OCI-M1 (cell line): ENCODE results near the gene ISM1.
A peak's percentile ranks its signal among the peaks of the same experiment; 100 is the strongest.

Source experiments
- DNase-seq: peaks from one replicate; lab custom pipeline; 2025; lab: John Stamatoyannopoulos, UW

The ISM1 gene

DNA sequence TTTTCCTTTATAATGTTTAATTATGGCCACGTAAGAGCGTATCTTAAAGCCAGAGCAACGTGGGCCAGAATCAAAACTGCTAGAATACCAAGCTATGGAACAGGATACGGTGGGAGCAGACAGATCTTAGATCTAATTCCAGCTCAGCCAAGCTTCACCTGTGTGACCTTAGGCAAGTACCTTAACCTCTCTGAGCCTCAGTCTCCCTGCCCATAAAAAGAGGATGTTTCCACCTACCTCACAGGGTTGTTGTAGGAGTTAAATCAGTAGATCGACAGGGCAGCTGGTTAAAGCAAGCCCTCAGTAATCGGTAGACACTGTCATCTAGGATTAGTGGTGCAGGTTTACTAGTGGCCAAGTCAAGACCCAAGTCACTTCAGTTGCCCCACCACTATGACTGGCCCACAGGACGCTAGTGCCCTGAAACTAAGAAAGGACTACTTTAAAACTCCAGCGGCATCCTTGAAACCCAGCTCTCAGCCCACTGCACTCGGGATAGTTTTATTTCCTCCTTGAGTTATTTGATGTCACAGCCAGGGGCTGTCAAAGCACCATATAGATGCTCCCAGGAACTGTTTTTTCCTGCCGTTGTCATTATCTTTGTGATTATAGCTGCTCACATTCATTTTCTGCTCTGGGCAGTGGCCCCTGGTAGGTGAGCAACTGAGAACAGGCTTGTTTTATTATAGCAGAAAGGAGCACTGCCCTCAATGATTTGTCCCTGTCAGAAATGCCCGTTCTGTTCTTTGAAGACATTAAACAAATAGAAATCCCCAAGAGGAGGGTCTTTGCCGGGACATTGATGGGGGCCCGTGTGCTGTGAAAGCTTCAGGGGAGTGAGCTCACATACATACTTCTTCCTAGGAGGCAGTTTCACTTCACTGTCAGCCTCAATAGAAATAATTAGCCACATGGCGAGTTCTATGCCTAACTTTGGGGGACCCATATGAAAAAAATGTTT lies 63.1 kb downstream of the ISM1 start:
- no peak for DNase-seq

DNA sequence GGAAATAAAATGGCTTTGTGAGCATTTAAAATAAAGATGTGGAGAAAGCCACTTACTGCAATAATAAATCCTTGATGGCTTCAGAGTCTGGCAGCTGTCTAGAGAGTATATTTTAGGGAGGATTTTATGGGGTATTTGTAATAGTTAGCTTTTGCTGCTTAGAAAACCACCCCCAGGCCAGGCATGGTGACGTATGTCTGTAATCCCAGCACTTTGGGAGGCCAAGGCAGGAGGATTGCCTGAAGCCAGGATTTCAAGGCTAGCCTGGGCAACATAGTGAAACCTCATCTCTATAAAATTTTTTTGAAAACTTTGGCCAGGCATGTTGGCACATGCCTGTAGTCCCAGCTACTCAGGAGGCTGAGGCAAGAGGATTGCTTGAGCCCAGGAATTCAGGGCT lies 63.8 kb downstream of the ISM1 start:
- DNase-seq: no peak

GRCh38 chr20:13285408-13285807 lies 64.3 kb downstream of the ISM1 start:
- no peak for DNase-seq

DNA sequence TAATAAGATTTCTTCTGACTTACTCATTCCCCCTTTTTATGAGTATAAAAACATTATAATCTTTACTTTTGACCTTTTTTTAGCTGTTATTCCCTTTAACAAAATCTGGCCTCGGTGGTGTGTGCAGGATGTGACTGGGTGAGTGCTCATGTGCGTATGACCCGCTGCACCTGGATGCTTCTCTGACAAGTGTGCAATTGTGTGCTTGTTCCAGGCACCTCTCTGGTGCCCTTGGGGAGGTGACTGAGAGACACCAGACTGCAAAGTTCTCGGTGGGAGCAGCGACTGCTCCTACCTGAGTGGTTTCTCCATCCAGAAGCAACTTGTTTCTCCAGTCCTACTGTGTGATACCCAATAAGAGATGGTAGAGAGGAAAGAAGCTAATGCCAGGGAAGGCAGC lies 65.0 kb downstream of the ISM1 start:
- no peak for DNase-seq

DNA sequence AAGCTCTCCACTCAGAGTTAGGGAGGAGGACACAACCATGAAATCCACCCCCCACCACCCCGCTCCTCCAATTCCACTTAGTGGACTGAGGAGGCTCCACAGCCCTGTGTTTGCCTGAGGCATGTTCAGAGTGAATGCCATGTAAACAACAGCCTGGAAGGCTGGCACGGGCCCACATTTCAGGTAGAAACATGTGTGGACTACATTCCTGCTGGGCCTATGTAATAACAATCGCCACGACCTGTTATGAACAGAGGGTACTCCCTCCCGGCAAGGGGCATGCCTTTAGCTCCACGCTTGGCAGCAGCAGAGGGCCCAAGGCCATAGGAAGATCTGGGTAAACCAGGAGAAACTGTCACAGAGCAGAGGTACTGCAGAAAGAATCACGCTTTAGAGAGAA lies 65.5 kb downstream of the ISM1 start:
- no peak for DNase-seq

DNA sequence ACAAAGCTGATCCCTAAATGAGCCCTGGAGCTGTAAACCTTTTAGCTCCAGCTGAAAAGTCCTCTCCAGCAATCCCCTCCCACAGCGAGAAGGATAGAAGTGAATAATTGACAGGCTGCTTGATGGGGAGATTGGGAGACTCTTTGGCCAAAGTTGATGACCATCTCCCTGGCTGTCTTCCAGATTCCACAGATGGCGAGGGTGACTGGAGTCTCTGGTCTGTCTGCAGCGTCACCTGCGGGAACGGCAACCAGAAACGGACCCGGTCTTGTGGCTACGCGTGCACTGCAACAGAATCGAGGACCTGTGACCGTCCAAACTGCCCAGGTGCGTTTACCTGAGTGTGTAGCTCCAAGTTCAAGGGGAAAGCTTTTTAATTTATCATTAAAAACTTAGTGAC lies 67.3 kb downstream of the ISM1 start:
- DNase-seq: no peak

GRCh38 chr20:13289031-13289430 lies 68.0 kb downstream of the ISM1 start:
- no peak for DNase-seq

GRCh38 chr20:13290724-13291123 lies 69.7 kb downstream of the ISM1 start:
- no peak for DNase-seq

DNA sequence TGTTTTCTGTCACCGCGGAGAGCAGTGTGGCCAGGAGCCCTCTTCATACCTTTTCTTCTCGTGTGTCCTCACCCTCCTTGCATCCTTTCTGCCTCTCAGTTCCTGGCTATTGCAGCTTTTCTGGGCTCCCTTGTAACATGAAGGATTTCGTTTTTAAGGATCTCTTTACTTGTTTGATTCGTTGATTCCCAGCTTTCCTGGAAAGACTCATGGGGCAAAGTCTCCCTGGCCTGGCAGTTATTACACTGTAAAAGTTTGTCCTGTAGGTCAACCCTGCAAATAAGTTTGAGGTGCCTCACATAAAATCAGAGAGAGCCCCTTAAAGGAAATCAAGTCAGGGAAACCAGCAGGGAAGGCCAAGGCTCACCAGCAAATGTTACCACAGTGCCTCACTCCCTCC lies 70.1 kb downstream of the ISM1 start:
- DNase-seq: no peak

DNA sequence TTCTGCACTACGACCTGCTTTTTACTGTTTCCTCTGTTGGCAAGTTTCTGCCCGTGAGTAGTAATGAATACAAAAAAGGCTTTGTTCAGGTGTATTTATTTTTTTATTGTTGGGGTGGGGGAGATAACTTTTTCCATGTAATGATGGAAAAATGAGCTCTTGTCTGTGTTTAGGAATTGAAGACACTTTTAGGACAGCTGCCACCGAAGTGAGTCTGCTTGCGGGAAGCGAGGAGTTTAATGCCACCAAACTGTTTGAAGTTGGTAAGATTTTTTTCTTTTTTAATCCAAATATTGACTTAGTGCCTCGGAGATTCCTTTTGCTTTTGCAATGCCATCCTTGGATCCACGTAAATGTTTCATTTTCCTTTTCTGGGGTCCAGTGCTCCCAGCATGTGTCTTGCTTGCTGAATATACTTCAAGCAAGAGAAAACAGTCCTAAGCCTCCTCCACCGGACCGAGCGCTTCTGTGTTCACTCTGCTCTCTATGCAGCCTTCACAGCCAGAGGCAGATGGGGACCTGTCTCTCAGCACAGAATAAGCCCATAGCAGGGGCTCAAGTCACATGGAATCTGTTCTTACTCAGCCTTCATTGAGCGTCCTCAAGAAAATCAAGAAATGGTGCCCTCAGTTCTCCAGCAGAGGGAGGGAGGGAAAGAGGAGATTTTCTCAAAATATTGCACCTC lies 71.3 kb downstream of the ISM1 start:
- DNase-seq: no peak

DNA sequence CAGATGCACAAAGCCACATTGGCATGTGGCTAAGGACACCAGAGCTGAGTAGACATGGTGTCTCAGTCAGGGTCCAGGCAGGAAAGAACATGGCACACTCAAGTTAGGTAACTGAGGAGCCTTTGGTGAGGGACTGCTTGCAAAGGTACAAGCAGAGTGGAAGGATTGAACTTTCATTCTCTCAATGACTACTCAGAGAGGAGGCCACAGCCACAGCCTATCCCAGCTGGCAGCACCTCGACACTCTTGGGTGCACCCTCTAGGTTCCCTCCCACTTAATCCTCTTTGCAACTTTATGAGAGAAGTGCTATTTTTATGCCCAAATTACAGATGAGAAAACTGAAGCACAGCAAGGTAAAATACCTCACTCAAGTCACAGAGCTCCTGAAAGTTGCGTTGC lies 73.4 kb downstream of the ISM1 start:
- DNase-seq: no peak

DNA sequence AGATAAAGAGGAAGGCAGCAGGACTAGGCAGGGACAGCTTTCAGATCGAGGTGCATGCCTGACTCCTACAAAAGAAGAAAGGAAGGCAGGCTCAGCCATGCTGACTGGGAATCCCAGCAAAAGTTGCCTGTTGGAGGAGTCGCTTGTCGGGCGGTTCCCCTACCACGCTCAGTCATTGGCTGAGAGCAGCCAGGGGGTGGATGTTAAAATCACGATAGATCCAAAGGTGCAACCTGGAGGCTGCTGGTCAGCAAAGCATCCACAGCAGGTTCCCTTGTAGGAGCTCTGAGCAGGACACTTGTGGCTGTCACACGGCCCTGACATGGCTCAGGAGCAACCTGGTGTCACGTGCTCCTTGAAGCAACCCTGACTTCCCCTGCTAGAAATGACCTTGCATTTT lies 74.6 kb downstream of the ISM1 start:
- no peak for DNase-seq

- no peak for DNase-seq
Observed at GRCh38 chr20:13296070-13296469, 75.0 kb downstream of the ISM1 start.

GRCh38 chr20:13297147-13297899 lies 76.2 kb downstream of the ISM1 start:
- no peak for DNase-seq

DNA sequence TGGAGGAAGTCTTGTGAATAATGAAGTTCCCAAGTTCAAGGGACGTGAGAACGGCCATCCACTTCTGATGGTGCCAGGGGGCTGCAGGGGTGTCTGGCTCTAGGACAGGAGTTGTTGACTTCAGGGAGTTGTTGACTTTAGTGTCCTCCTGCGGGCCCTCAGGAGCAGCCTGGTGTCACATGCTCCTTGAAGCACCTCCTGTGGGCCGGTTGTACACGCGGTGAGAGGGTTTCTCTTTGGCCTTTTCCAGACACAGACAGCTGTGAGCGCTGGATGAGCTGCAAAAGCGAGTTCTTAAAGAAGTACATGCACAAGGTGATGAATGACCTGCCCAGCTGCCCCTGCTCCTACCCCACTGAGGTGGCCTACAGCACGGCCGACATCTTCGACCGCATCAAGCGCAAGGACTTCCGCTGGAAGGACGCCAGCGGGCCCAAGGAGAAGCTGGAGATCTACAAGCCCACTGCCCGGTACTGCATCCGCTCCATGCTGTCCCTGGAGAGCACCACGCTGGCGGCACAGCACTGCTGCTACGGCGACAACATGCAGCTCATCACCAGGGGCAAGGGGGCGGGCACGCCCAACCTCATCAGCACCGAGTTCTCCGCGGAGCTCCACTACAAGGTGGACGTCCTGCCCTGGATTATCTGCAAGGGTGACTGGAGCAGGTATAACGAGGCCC lies 77.8 kb downstream of the ISM1 start:
- no peak for DNase-seq

GRCh38 chr20:13299401-13299800 lies 78.3 kb downstream of the ISM1 start:
- no peak for DNase-seq

DNA sequence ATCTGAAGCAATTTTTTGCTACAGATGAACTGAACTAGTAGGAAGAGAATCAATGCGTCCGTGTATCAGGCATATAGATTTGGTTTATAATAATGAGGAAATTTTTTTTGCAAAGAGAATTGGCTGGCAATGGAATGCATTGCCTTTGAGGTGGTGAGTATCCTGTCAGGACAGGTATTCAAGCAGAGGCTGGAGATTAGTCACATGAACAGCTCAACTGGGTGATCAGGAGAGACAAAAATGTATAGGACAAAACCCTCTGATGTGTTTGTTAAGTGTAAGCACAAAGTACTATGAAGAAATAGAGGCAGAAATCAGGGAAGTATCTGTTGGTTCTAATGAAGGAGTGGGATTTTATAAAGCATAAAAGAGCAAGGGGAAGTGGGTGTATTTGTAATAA lies 80.5 kb downstream of the ISM1 start:
- no peak for DNase-seq

- peak; percentile 59 for DNase-seq
Observed at GRCh38 chr20:13302647-13303450, 81.8 kb downstream of the ISM1 start.

DNA sequence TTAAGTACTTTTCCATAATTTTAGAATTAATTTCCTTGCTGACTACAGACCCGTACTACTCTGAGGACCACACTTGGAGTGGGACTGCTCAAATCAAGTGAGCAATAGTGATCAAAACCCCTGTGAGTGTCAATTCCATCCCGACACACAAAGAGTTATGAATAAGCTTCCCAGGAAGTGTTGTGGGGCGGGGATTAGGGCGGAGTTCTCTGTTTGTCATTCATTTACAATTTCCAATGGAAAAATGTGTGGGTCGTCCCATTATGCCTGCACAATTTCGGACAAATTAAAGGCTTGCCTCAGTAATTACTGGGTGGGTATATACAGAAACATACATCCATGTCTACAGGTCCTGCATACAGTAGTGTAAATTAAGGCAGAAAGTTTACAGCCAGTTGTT lies 84.2 kb downstream of the ISM1 start:
- no peak for DNase-seq

- DNase-seq: peak; percentile 75
Observed at GRCh38 chr20:13307562-13308163, 86.6 kb downstream of the ISM1 start.

- no peak for DNase-seq
Observed at GRCh38 chr20:13312300-13312699, 91.2 kb downstream of the ISM1 start.
